SK-N-SH (cell line): Measurements from ENCODE around the gene GPNMB. TPM values are rescaled to one million over a fixed set of nuclear protein-coding genes. Genes with fewer than 3 reads are reported as not detected.

Source experiments
- CTCF ChIA-PET: fragments of 300-600, 350-600 bp; formaldehyde crosslinking; extraction: SDS; loops from one replicate; lab custom pipeline; 2021; lab: Yijun Ruan, JAX
- POLR2A ChIA-PET: fragments of 350-600 bp; sonication (Branson Sonifier 250); formaldehyde crosslinking; extraction: SDS; loops from one replicate; lab custom pipeline; 2020; ENCODE audit warnings: antibody characterized with exemption, inconsistent platforms; lab: Yijun Ruan, JAX
- DNase-seq: peaks from one replicate; pipeline ENCODE4 v3.0.0; 2012
- H2AFZ ChIP-seq: fragments of 200-600 bp; sonication (generic); 2 replicates; pipeline ENCODE4 v1.8.1; 2016; ENCODE audit warnings: antibody characterized with exemption, mild to moderate bottlenecking, low read depth
- H3F3A ChIP-seq: fragments of 200-600 bp; sonication (generic); replicated peaks from 2 replicates; pipeline ENCODE3; 2016; ENCODE audit warnings: antibody characterized with exemption, mild to moderate bottlenecking; ENCODE audit not compliant: insufficient read depth
- H3K27ac ChIP-seq, 2 experiments: fragments of 200-500 bp in 1 of 2; fragments of 200-600 bp in 1 of 2; sonication (Bioruptor generic) in 1 of 2; sonication (generic), shearing (Covaris generic) in 1 of 2; 2 replicates each; pipeline versions ENCODE4 v1.5.1 to v1.6.1; 2014 to 2016; ENCODE audit warnings: low read depth in 2 of 2, inconsistent platforms in 1 of 2, low read length in 1 of 2, mild to moderate bottlenecking in 1 of 2, mixed read lengths in 1 of 2
- H3K27me3 ChIP-seq: fragments of 200-600 bp; sonication (generic), shearing (Covaris generic); 2 replicates; pipeline ENCODE4 v1.6.1; 2016; ENCODE audit warnings: mixed run types; ENCODE audit not compliant: insufficient read depth
- H3K36me3 ChIP-seq, 2 experiments: fragments of 200-500 bp in 1 of 2; fragments of 200-600 bp in 1 of 2; sonication (Bioruptor generic) in 1 of 2; sonication (generic) in 1 of 2; replicated peaks in 1 of 2; 2 replicates each; pipeline versions ENCODE3 to v1.5.1; 2014 to 2016; ENCODE audit warnings: low read length in 1 of 2, mild to moderate bottlenecking in 1 of 2; ENCODE audit not compliant: insufficient read depth in 2 of 2, control insufficient read depth in 1 of 2
- H3K4me1 ChIP-seq, 2 experiments: fragments of 200-500 bp in 1 of 2; fragments of 200-600 bp in 1 of 2; sonication (Bioruptor generic) in 1 of 2; sonication (generic), shearing (Covaris generic) in 1 of 2; 2 replicates each; pipeline versions ENCODE4 v1.5.1 to v1.6.1; 2014 to 2016; ENCODE audit warnings: low read depth in 1 of 2, low read length in 1 of 2, mixed run types in 1 of 2; ENCODE audit not compliant: insufficient read depth in 2 of 2, control insufficient read depth in 1 of 2
- H3K4me2 ChIP-seq: fragments of 200-600 bp; sonication (generic), shearing (Covaris generic); 2 replicates; pipeline ENCODE4 v1.6.1; 2017; ENCODE audit warnings: mixed run types
- H3K4me3 ChIP-seq, 2 experiments: fragments of 200-500 bp in 1 of 2; fragments of 200-600 bp in 1 of 2; sonication (Bioruptor generic) in 1 of 2; sonication (generic), shearing (Covaris generic) in 1 of 2; 2 replicates each; pipeline versions ENCODE4 v1.5.1 to v1.8.1; 2014 to 2016; ENCODE audit warnings: low read depth in 2 of 2, inconsistent platforms in 1 of 2, low read length in 1 of 2, mild to moderate bottlenecking in 1 of 2, mixed read lengths in 1 of 2, moderate library complexity in 1 of 2
- H3K79me2 ChIP-seq: fragments of 200-600 bp; sonication (generic); 2 replicates; pipeline ENCODE4 v1.8.1; 2017; ENCODE audit warnings: mild to moderate bottlenecking; ENCODE audit not compliant: insufficient read depth
- H3K9ac ChIP-seq: fragments of 200-600 bp; sonication (generic); 2 replicates; pipeline ENCODE4 v1.6.1; 2017; ENCODE audit warnings: mixed run types
- H3K9me2 ChIP-seq: fragments of 200-600 bp; sonication (generic); 2 replicates; pipeline ENCODE4 v1.6.1; 2017; ENCODE audit warnings: mixed run types
- H3K9me3 ChIP-seq: fragments of 200-600 bp; sonication (generic); 2 replicates; pipeline ENCODE4 v1.6.1; 2017; ENCODE audit warnings: mixed run types, mild to moderate bottlenecking, moderate library complexity
- H4K20me1 ChIP-seq: fragments of 200-600 bp; sonication (generic); 2 replicates; pipeline ENCODE4 v1.6.1; 2017; ENCODE audit warnings: mild to moderate bottlenecking, mixed run types; ENCODE audit not compliant: insufficient read depth
- CHD2 ChIP-seq: fragments of 150-350 bp; IDR thresholded peaks from 2 replicates; pipeline ENCODE4 v1.6.1; 2018; ENCODE audit warnings: low read length; ENCODE audit not compliant: partially characterized antibody
- ELF1 ChIP-seq: IDR thresholded peaks from 2 replicates; pipeline ENCODE4 v1.4.0; 2012
- FOXM1 ChIP-seq: IDR thresholded peaks from 2 replicates; pipeline ENCODE4 v1.4.0; 2012; ENCODE audit warnings: low read depth, mild to moderate bottlenecking
- GATA2 ChIP-seq: sonication (generic); formaldehyde crosslinking; IDR thresholded peaks from 2 replicates; pipeline ENCODE4 v1.5.0; 2020; ENCODE audit warnings: mild to moderate bottlenecking, missing genetic modification reagents
- MXI1 ChIP-seq: IDR thresholded peaks from 2 replicates; pipeline ENCODE4 v1.6.1; 2012; ENCODE audit warnings: mild to moderate bottlenecking, low read depth, low read length, improper control_type of control experiment
- NRF1 ChIP-seq: IDR thresholded peaks from 2 replicates; pipeline ENCODE4 v1.6.1; 2012; ENCODE audit warnings: low read depth, mild to moderate bottlenecking, low read length
- POLR2AphosphoS5 ChIP-seq: IDR thresholded peaks from 2 replicates; pipeline ENCODE4 v1.6.1; 2012; ENCODE audit warnings: low read depth, low read length
- REST ChIP-seq: IDR thresholded peaks from 2 replicates; pipeline ENCODE4 v1.6.1; 2012; ENCODE audit warnings: mild to moderate bottlenecking, low read depth, low read length, moderate library complexity
- USF2 ChIP-seq: fragments of 150-350 bp; IDR thresholded peaks from 2 replicates; pipeline ENCODE4 v1.6.1; 2017; ENCODE audit warnings: antibody characterized with exemption, low read length, low read depth, borderline replicate concordance
- ZBTB33 ChIP-seq: IDR thresholded peaks from 2 replicates; pipeline ENCODE4 v1.4.0; 2012; ENCODE audit warnings: low read depth, borderline replicate concordance
- WGBS: methylation state at CpG from one replicate; pipeline ENCODE4 v1.1.6; 2017; ENCODE audit warnings: low lambda C conversion rate; 5-methylcytosine and 5-hydroxymethylcytosine counted together
- polyA plus RNA-seq, 3 experiments: library from polyadenylated mRNA; depleted of rRNA; stranded (reverse); fragments of >200 nt; gene quantifications; 2 replicates each; pipeline ENCODE4 v1.2.3, GENCODE V29; 2012

Gene GPNMB
- polyA plus RNA-seq, 1 of the 3 experiments (the other 2 are of a cell fraction) = 13.8 TPM

- H3K4me2 ChIP-seq = peak overlapping the region; percentile 75; the same call in 1 of the 2 replicates
- no peak overlapping the region for H2AFZ ChIP-seq
- no peaks in the 10 kb centered on the region for H3K9me3 ChIP-seq
- no peaks in the 10 kb centered on the region for H3K79me2 ChIP-seq
- no peaks in the 10 kb centered on the region for H3K36me3 ChIP-seq
- H3K27me3 ChIP-seq = no peaks in the 10 kb centered on the region
- no peaks in the 10 kb centered on the region for H4K20me1 ChIP-seq
- POLR2A ChIA-PET = no interaction called here
- H3K9ac ChIP-seq = no peak overlapping the region
- CTCF ChIA-PET = interaction anchor here (0.8 to 2.4 kb wide), 6 partner anchors 12 to 63 kb away, joined by 3 to 13 read pairs (median 4); no protein-coding TSS in a partner anchor
- 91% methylated on average over 53 of the region's 53 CpGs for WGBS
- peak overlapping the region in 1 of 2 experiments; percentile 33; a peak in 1 of 4 replicates for H3K4me3 ChIP-seq
- TF ChIP-seq NRF1 = no peak
- TF ChIP-seq REST = no peak
- no peak for TF ChIP-seq MXI1
- TF ChIP-seq GATA2 = no peak
- no peak for TF ChIP-seq ZBTB33
- no peak for TF ChIP-seq POLR2AphosphoS5
- no peak for TF ChIP-seq CHD2
- no peak for TF ChIP-seq FOXM1
- no peak for TF ChIP-seq ELF1
- TF ChIP-seq USF2 = no peak
- peaks cover 6 to 7% of the 10 kb centered on the region in 2 experiments; a peak in 3 of 4 replicates for H3K4me1 ChIP-seq
- H3K9me2 ChIP-seq = no peaks in the 10 kb centered on the region
- no peak for DNase-seq
- peak overlapping the region; percentile 71 to 89; a peak in 2 of 4 replicates for H3K27ac ChIP-seq
- H3F3A ChIP-seq = peaks cover 11% of the 10 kb centered on the region
These were observed 1.2 kb downstream of the GPNMB start for GRCh38 chr7:23247603-23248335.
